ENCODE data around the gene MTRR. TPM values are rescaled to one million over a fixed set of nuclear protein-coding genes. Genes with fewer than 3 reads are reported as not detected.
A peak's percentile ranks its signal among the peaks of the same experiment; 100 is the strongest.

Gene MTRR
- total and polyA plus RNA-seq, 2 of the 8 experiments (the other 6 are each of a cell fraction or from before 2014, with no cell fraction given) = 36.4 to 53.8 TPM

- H2AK5ac ChIP-seq (ENCODE audit: low read depth, low read length) = no peak overlapping the region
- WGBS, 2 experiments (ENCODE audit: extremely low coverage in 1 of 2, insufficient coverage in 1 of 2, insufficient read length in 1 of 2, insufficient replicate concordance in 2 of 2, low coverage in 1 of 2, low lambda C conversion rate in 2 of 2, missing lambda C conversion rate in 1 of 2) = 52% methylated on average over 16 of the region's 16 CpGs; no CpG with 5 or more reads in 1 of the 2 experiments
- peaks cover 9% of the 10 kb centered on the region for H3K23me2 ChIP-seq (ENCODE audit: low read depth, low read length)
- H3K9me3 ChIP-seq (ENCODE audit: insufficient read depth in 2 of 2, low read depth in 1 of 2, low read length in 1 of 2) = no peaks in the 10 kb centered on the region
- DNase-seq (ENCODE audit: low read depth in 1 of 2, low spot score in 2 of 2) = no peak
- H3K56ac ChIP-seq (replicated peaks; ENCODE audit: insufficient read length, low read depth, low read length) = no peak overlapping the region
- H3K9ac ChIP-seq (replicated peaks in 1 of 4; ENCODE audit: extremely low read depth in 1 of 4, low read depth in 3 of 4, low read length in 3 of 4) = peak overlapping the region in 1 of 4 experiments; percentile 37; a peak in 1 of 7 replicates
- H3K18ac ChIP-seq (ENCODE audit: extremely low read depth, low read length) = no peak overlapping the region
- peaks cover 0 to 16% (median 9%) of the 10 kb centered on the region in 4 experiments; a peak in 4 of 7 replicates for H3K27me3 ChIP-seq (replicated peaks in 1 of 4; ENCODE audit: control insufficient read depth in 3 of 4, extremely low read depth in 1 of 4, insufficient read depth in 3 of 4, low read length in 3 of 4)
- H2BK20ac ChIP-seq (ENCODE audit: low read length) = no peak overlapping the region
- H3K14ac ChIP-seq (ENCODE audit: insufficient read length) = no peak overlapping the region
- no peak overlapping the region for H2BK120ac ChIP-seq (replicated peaks; ENCODE audit: low read depth, low read length)
- no peak overlapping the region for H2BK15ac ChIP-seq (ENCODE audit: low read length)
- H4K8ac ChIP-seq (ENCODE audit: extremely low read depth, insufficient read depth, low read length) = no peak overlapping the region
- H3K79me2 ChIP-seq (ENCODE audit: control insufficient read depth in 1 of 2, insufficient read depth in 2 of 2, low read length in 2 of 2) = no peaks in the 10 kb centered on the region
- H3K4ac ChIP-seq (replicated peaks; ENCODE audit: insufficient read length, low read depth, low read length) = no peak overlapping the region
- no peaks in the 10 kb centered on the region for H3K79me1 ChIP-seq (ENCODE audit: low read depth, low read length)
- H3K4me3 ChIP-seq (ENCODE audit: extremely low read depth in 1 of 4, insufficient read depth in 2 of 4, low read depth in 3 of 4, low read length in 4 of 4) = peak overlapping the region; percentile 59 to 89 (median 61)
- H2AFZ ChIP-seq (ENCODE audit: low read length) = peak overlapping the region; percentile 90; the same call in 1 of the 2 replicates
- no peak overlapping the region for H3K27ac ChIP-seq (ENCODE audit: low read depth, low read length)
- H4K20me1 ChIP-seq (replicated peaks in 1 of 2; ENCODE audit: control insufficient read depth in 1 of 2, insufficient read depth in 2 of 2, low read length in 2 of 2) = no peaks in the 10 kb centered on the region
- H3K23ac ChIP-seq (ENCODE audit: insufficient read length) = no peak overlapping the region
- H3K36me3 ChIP-seq (ENCODE audit: control insufficient read depth in 2 of 4, insufficient read depth in 4 of 4, low read length in 3 of 4) = no peaks in the 10 kb centered on the region
- H3K4me1 ChIP-seq (replicated peaks in 1 of 4; ENCODE audit: control insufficient read depth in 3 of 4, insufficient read depth in 4 of 4, low read length in 3 of 4) = peaks cover 0 to 8% (median 3%) of the 10 kb centered on the region in 4 experiments; a peak in 4 of 7 replicates
- peak overlapping the region; percentile 76 to 87 for H3K4me2 ChIP-seq (ENCODE audit: insufficient read depth in 1 of 2, low read depth in 2 of 2, low read length in 2 of 2)
- H2BK5ac ChIP-seq (ENCODE audit: low read depth, low read length) = no peak overlapping the region
- H4K91ac ChIP-seq (replicated peaks; ENCODE audit: insufficient read length, low read length) = no peak overlapping the region
- CTCF ChIA-PET (ENCODE audit: partially characterized antibody) = interaction anchor here (0.6 to 3.4 kb wide), 11 partner anchors 10 to 773 kb away, joined by 3 to 23 read pairs (median 5); partner anchors contain the start of genes FASTKD3 and MTRR
- no peak overlapping the region for H4K5ac ChIP-seq (ENCODE audit: insufficient read length, low read depth, low read length)
- POLR2A ChIA-PET (ENCODE audit: partially characterized antibody) = interaction anchor here (1.2 to 1.5 kb wide), 2 partner anchors 18 to 455 kb away, joined by 3 to 4 read pairs; partner anchors contain the start of genes ADCY2, FASTKD3 and MTRR
- 0 out of 2 replicates have a peak overlapping the region, but pooled peaks have one; percentile 3 for H2BK12ac ChIP-seq (ENCODE audit: low read depth, low read length)
- FAIRE-seq = no peak
- TF ChIP-seq RXRA (IDR thresholded peaks at IDR 0.05; ENCODE audit: insufficient read depth, low read depth, low read length) (no peak), KDM5A (IDR thresholded peaks at IDR 0.05; ENCODE audit: low read length) (no peak), POLR2A (IDR thresholded peaks at IDR 0.05; ENCODE audit: control extremely low read depth in 1 of 2, low read depth in 2 of 2, low read length in 2 of 2) (no peak)
These were observed 17.7 kb upstream of the MTRR start for GRCh38 chr5:7851240-7851592.

Measured in H1 (cell line).